DOHH2 (cell line): Measurements from ENCODE around the gene CATSPERD.

ENCODE experiments used
- H3F3A ChIP-seq: fragments of 200-600 bp; sonication (generic), shearing (Covaris generic); 2 replicates; pipeline ENCODE4 v1.6.0; 2016; ENCODE audit warnings: antibody characterized with exemption, mild to moderate bottlenecking; ENCODE audit not compliant: control insufficient read depth, insufficient read depth
- H3K27ac ChIP-seq: fragments of 200-600 bp; sonication (generic); 2 replicates; pipeline ENCODE4 v1.5.1; 2014; ENCODE audit warnings: low read depth, mild to moderate bottlenecking, low read length, moderate library complexity
- H3K27me3 ChIP-seq: fragments of 200-600 bp; sonication (generic); 2 replicates; pipeline ENCODE4 v1.6.1; 2014; ENCODE audit warnings: mild to moderate bottlenecking, low read length, mixed read lengths; ENCODE audit not compliant: control insufficient read depth
- H3K36me3 ChIP-seq: fragments of 200-600 bp; sonication (generic); 2 replicates; pipeline ENCODE4 v1.6.1; 2014; ENCODE audit warnings: mild to moderate bottlenecking, low read length, moderate library complexity, mixed read lengths; ENCODE audit not compliant: control insufficient read depth
- H3K4me1 ChIP-seq: fragments of 200-600 bp; sonication (generic); 2 replicates; pipeline ENCODE4 v1.6.1; 2014; ENCODE audit warnings: mild to moderate bottlenecking, low read length, mixed read lengths; ENCODE audit not compliant: control insufficient read depth
- H3K4me2 ChIP-seq: fragments of 200-600 bp; sonication (generic); 2 replicates; pipeline ENCODE4 v1.6.0; 2014; ENCODE audit warnings: mild to moderate bottlenecking, low read length, moderate library complexity
- H3K4me3 ChIP-seq: fragments of 200-600 bp; sonication (generic); 2 replicates; pipeline ENCODE4 v1.5.1; 2014; ENCODE audit warnings: mild to moderate bottlenecking, low read length, mixed read lengths
- H3K79me2 ChIP-seq: fragments of 200-600 bp; sonication (generic); 2 replicates; pipeline ENCODE4 v1.6.1; 2014; ENCODE audit warnings: mild to moderate bottlenecking, low read length, mixed read lengths; ENCODE audit not compliant: control insufficient read depth
- H3K9me2 ChIP-seq: fragments of 200-600 bp; sonication (generic); replicated peaks from 2 replicates; pipeline ENCODE4 v1.6.1; 2014; ENCODE audit warnings: mild to moderate bottlenecking, low read length, mixed read lengths; ENCODE audit not compliant: control insufficient read depth
- H3K9me3 ChIP-seq: fragments of 200-600 bp; sonication (generic); 2 replicates; pipeline ENCODE4 v1.6.1; 2014; ENCODE audit warnings: antibody characterized with exemption, low read length, mixed read lengths; ENCODE audit not compliant: control insufficient read depth, insufficient read depth
- H4K20me1 ChIP-seq: fragments of 200-600 bp; sonication (generic); 2 replicates; pipeline ENCODE4 v1.6.0; 2014; ENCODE audit warnings: low read depth, mild to moderate bottlenecking, antibody characterized with exemption, low read length, moderate library complexity; ENCODE audit not compliant: control insufficient read depth, insufficient read depth
- CTCF ChIP-seq: fragments of 200-600 bp; sonication (generic); IDR thresholded peaks from one replicate; pipeline ENCODE4 v1.5.1; 2014; ENCODE audit warnings: antibody characterized with exemption, mild to moderate bottlenecking, low read depth, low read length; ENCODE audit not compliant: poor library complexity, severe bottlenecking
- EZH2phosphoT487 ChIP-seq: fragments of 200-600 bp; sonication (generic); IDR thresholded peaks from 2 replicates; pipeline ENCODE4 v1.6.1; 2017; ENCODE audit warnings: borderline replicate concordance, mild to moderate bottlenecking, antibody characterized with exemption, low read length, moderate library complexity, mixed read lengths

CATSPERD gene

GRCh38 chr19:5809053-5809452, 88.6 kb downstream of the CATSPERD start:
- Histone ChIP-seq H3K4me2 (no peak overlapping the region), H3F3A (no peaks in the 10 kb centered on the region), H4K20me1 (no peaks in the 10 kb centered on the region), H3K27ac (no peak overlapping the region), H3K4me3 (no peak overlapping the region), H3K79me2 (no peaks in the 10 kb centered on the region), H3K9me3 (no peaks in the 10 kb centered on the region), H3K4me1 (peaks cover 7% of the 10 kb centered on the region), H3K9me2 (no peaks in the 10 kb centered on the region), H3K36me3 (no peaks in the 10 kb centered on the region), H3K27me3 (peaks cover 21% of the 10 kb centered on the region)
- no peak for TF ChIP-seq EZH2phosphoT487
- TF ChIP-seq CTCF = no peak

DNA sequence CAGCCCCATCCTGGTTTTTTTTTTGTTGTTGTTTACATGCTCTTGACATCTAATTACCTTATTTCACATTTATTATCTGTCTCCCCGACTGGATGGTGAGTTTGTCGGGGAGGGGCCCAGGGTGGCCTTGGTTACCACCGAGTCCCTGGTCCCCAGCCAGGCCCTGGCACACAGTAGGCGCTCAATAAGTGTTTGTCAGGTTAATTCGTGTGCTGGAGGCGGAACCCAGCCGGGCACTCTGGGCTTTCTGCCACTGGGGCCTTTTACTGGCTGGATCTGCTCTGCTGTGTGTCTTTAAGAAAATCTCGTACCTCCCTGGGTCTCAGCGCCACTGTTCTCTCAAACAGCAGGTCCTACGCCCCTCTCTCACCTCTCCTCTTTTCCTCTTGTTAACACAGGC, 89.0 kb downstream of the CATSPERD start:
- no peaks in the 10 kb centered on the region for H3K9me3 ChIP-seq
- H3K27ac ChIP-seq = no peak overlapping the region
- H4K20me1 ChIP-seq = no peaks in the 10 kb centered on the region
- H3K4me3 ChIP-seq = no peak overlapping the region
- H3K27me3 ChIP-seq = peaks cover 17% of the 10 kb centered on the region
- H3F3A ChIP-seq = no peaks in the 10 kb centered on the region
- no peaks in the 10 kb centered on the region for H3K79me2 ChIP-seq
- H3K4me1 ChIP-seq = peaks cover 2% of the 10 kb centered on the region
- TF ChIP-seq CTCF = no peak
- TF ChIP-seq EZH2phosphoT487 = no peak
- no peaks in the 10 kb centered on the region for H3K9me2 ChIP-seq
- no peak overlapping the region for H3K4me2 ChIP-seq
- no peaks in the 10 kb centered on the region for H3K36me3 ChIP-seq

GRCh38 chr19:5811117-5811516, 90.7 kb downstream of the CATSPERD start:
- no peaks in the 10 kb centered on the region for H4K20me1 ChIP-seq
- H3K4me1 ChIP-seq = no peaks in the 10 kb centered on the region
- no peak for TF ChIP-seq EZH2phosphoT487
- no peak for TF ChIP-seq CTCF
- no peak overlapping the region for H3K4me2 ChIP-seq
- H3K9me2 ChIP-seq = no peaks in the 10 kb centered on the region
- no peak overlapping the region for H3K27ac ChIP-seq
- no peak overlapping the region for H3K4me3 ChIP-seq
- no peaks in the 10 kb centered on the region for H3K79me2 ChIP-seq
- H3K36me3 ChIP-seq = no peaks in the 10 kb centered on the region
- H3K27me3 ChIP-seq = peaks cover 6% of the 10 kb centered on the region
- no peaks in the 10 kb centered on the region for H3K9me3 ChIP-seq
- no peaks in the 10 kb centered on the region for H3F3A ChIP-seq
